K562 (cell line): Measurements from ENCODE around the gene GCKR. TPM values are rescaled to one million over a fixed set of nuclear protein-coding genes. Genes with fewer than 3 reads are reported as not detected.

Experiments
- AFF4 ChIP-seq: sonication (generic); formaldehyde crosslinking; IDR thresholded peaks from 2 replicates; pipeline ENCODE4 v1.8.0; 2023; ENCODE audit warnings: mild to moderate bottlenecking, missing genetic modification reagents
- CREB3L1 ChIP-seq: fragments of 450-650 bp; IDR thresholded peaks from 2 replicates; pipeline ENCODE4 v1.6.1; 2014; ENCODE audit warnings: low read depth, mild to moderate bottlenecking, moderate library complexity, borderline replicate concordance
- DNMT1 ChIP-seq: fragments of 450-650 bp; IDR thresholded peaks from 2 replicates; pipeline ENCODE4 v1.6.1; 2016; ENCODE audit warnings: antibody characterized with exemption, mild to moderate bottlenecking
- EP400 ChIP-seq: fragments of 450-650 bp; IDR thresholded peaks from 2 replicates; pipeline ENCODE4 v1.6.1; 2017; ENCODE audit warnings: antibody characterized with exemption, mild to moderate bottlenecking, moderate library complexity
- ETS1 ChIP-seq: conservative IDR thresholded peaks from 2 replicates; pipeline ENCODE4 v1.6.1; 2011; ENCODE audit warnings: low read depth, mild to moderate bottlenecking, low read length; ENCODE audit not compliant: control insufficient read depth
- GTF2B ChIP-seq: IDR thresholded peaks from 2 replicates; pipeline ENCODE4 v1.6.1; 2011; ENCODE audit not compliant: insufficient read length; ENCODE audit errors: extremely low read depth
- HNRNPLL ChIP-seq: fragments of 200-400 bp; formaldehyde crosslinking; IDR thresholded peaks from 2 replicates; pipeline ENCODE4 v1.6.1; 2017; ENCODE audit warnings: low read length, low read depth, mild to moderate bottlenecking; ENCODE audit not compliant: poor library complexity, severe bottlenecking
- NR2C2 ChIP-seq, 2 experiments: fragments of 200-800 bp in 1 of 2; sonication (Bioruptor generic) in 1 of 2; sonication (generic) in 1 of 2; formaldehyde crosslinking in 1 of 2; IDR thresholded peaks; 2 replicates each; pipeline versions ENCODE4 v1.6.1 to v1.8.0; 2016 to 2022; ENCODE audit warnings: mild to moderate bottlenecking in 1 of 2, missing compliant biosample characterization in 1 of 2, missing genetic modification characterization in 1 of 2, missing genetic modification reagents in 1 of 2
- SAFB ChIP-seq: fragments of 200-400 bp; formaldehyde crosslinking; IDR thresholded peaks from 2 replicates; pipeline ENCODE4 v1.6.1; 2017; ENCODE audit warnings: low read depth, low read length, borderline replicate concordance
- TEAD1 ChIP-seq, 2 experiments: fragments of 450-650 bp in 1 of 2; sonication (generic) in 1 of 2; formaldehyde crosslinking; IDR thresholded peaks; 2 replicates each; pipeline versions ENCODE4 v1.4.0 to v1.8.0; 2020 to 2022; ENCODE audit warnings: mild to moderate bottlenecking in 2 of 2, missing genetic modification reagents in 1 of 2
- ZNF609 ChIP-seq: sonication (generic); formaldehyde crosslinking; IDR thresholded peaks from 2 replicates; pipeline ENCODE4 v1.8.1; 2023; ENCODE audit warnings: missing genetic modification reagents, mild to moderate bottlenecking, borderline replicate concordance
- polyA plus RNA-seq, 8 experiments: library from polyadenylated mRNA; depleted of rRNA in 4 of 8; stranded (reverse) in 5 of 8; unstranded in 3 of 8; fragments of >200 nt; fragmentation: Nextera tagmentation in 2 of 8; fragmentation: Illumina TruSeq in 1 of 8; extraction: Ambion mirVana in 2 of 8; extraction: Trizol in 1 of 8; gene quantifications; 2 replicates each; pipeline versions ENCODE4 v1.2.1 to v1.2.3, GENCODE V29; 2011 to 2014; ENCODE audit warnings: inconsistent platforms in 1 of 8, missing spikeins in 1 of 8
- total RNA-seq, 7 experiments: library from RNA; depleted of rRNA in 6 of 7; stranded (reverse); fragments of >200 nt in 6 of 7; fragmentation: Illumina TruSeq in 2 of 7; extraction: Trizol in 2 of 7; gene quantifications; 2 replicates each; pipeline versions ENCODE4 v1.2.1 to v1.2.3, GENCODE V29; 2011 to 2021; ENCODE audit warnings: low replicate concordance in 1 of 7

The GCKR gene
- total and polyA plus RNA-seq, 9 of the 15 experiments (the other 6 are each of a cell fraction or from before 2014, with no cell fraction given), result 0.28 to 0.79 (median 0.50) TPM; not detected in 1

GRCh38 chr2:27489498-27490397, 6.9 kb upstream of the GCKR start, which contains the start of gene IFT172 (continued):
- no peak for TF ChIP-seq AFF4 (CRISPR knock-in tag)
- TF ChIP-seq GTF2B, result peak; percentile 57
- peak; percentile 92 for TF ChIP-seq CREB3L1
- TF ChIP-seq SAFB, result no peak
- peak; percentile 78 for TF ChIP-seq ETS1
- TF ChIP-seq ZNF609 (CRISPR knock-in tag), result peak; percentile 54; the same call in 1 of the 2 replicates
- no peak for TF ChIP-seq DNMT1
- TF ChIP-seq HNRNPLL, result peak; percentile 99
- peak; percentile 86 for TF ChIP-seq NR2C2 (CRISPR knock-in tag; IDR thresholded peaks at IDR 0.05)
- peak; percentile 95 for TF ChIP-seq NR2C2 (tag; IDR thresholded peaks at IDR 0.05)
- TF ChIP-seq EP400, result peak; percentile 54
- TF ChIP-seq TEAD1 (CRISPR knock-in tag; IDR thresholded peaks at IDR 0.05), result 0 out of 4 replicates have a peak, but pooled peaks of 1 of the 2 experiments have one; percentile 74
